A549 (cell line): ENCODE data around the gene EEIG1. TPM values are rescaled to one million over a fixed set of nuclear protein-coding genes. Genes with fewer than 3 reads are reported as not detected.

ENCODE experiments used
- ATAC-seq, 2 experiments: fragments of 200-7000 bp in 1 of 2; fragments of >200 bp in 1 of 2; cut with Nextera tagmentation in 1 of 2; cut with Tn5 transposase in 1 of 2; 3 replicates each; pipeline versions ENCODE4 v1.8.0 to v1.9.1; 2018 to 2020; ENCODE audit warnings: mild to moderate bottlenecking in 1 of 2, moderate library complexity in 1 of 2
- CTCF ChIA-PET: fragments of 300-600 bp; sonication (Branson Sonifier 250); formaldehyde crosslinking; extraction: SDS; loops from one replicate; lab custom pipeline; 2021; ENCODE audit warnings: antibody characterized with exemption, inconsistent platforms; lab: Yijun Ruan, JAX
- POLR2A ChIA-PET: fragments of 350-600 bp; formaldehyde crosslinking; extraction: SDS; loops from one replicate; lab custom pipeline; 2021; ENCODE audit warnings: antibody characterized with exemption, inconsistent platforms; lab: Yijun Ruan, JAX
- DNase-seq, 2 experiments: peaks; one replicate each; pipeline versions ENCODE4 v3.0.0 to v3.0.0-alpha.2; 2011 to 2016; ENCODE audit warnings: low read depth in 1 of 2, low spot score in 1 of 2
- FAIRE-seq: peaks from 2 replicates; lab custom pipeline; 2011; peaks lifted over from hg19 to GRCh38; lab: Jason Lieb, UNC
- H3K27ac ChIP-seq, 2 experiments: fragments of >200 bp; sonication (Bioruptor Twin); formaldehyde crosslinking; 3 replicates each; pipeline ENCODE4 v1.5.1; 2016 to 2017
- H3K4me1 ChIP-seq: fragments of >200 bp; sonication (Bioruptor Twin); formaldehyde crosslinking; 3 replicates; pipeline ENCODE4 v1.6.1; 2016
- H3K4me2 ChIP-seq: fragments of >200 bp; sonication (Bioruptor Twin); formaldehyde crosslinking; 3 replicates; pipeline ENCODE4 v1.6.1; 2016
- H3K4me3 ChIP-seq: fragments of >200 bp; sonication (Bioruptor Twin); formaldehyde crosslinking; 3 replicates; pipeline ENCODE4 v1.5.1; 2016
- H3K9me3 ChIP-seq: fragments of >200 bp; sonication (Bioruptor Twin); formaldehyde crosslinking; 3 replicates; pipeline ENCODE4 v1.6.1; 2016
- BHLHE40 ChIP-seq: IDR thresholded peaks from 2 replicates; pipeline ENCODE4 v1.6.1; 2012; ENCODE audit warnings: low read depth, low read length, inconsistent platforms
- CBX8 ChIP-seq: fragments of 200-600 bp; sonication (generic); IDR thresholded peaks from 2 replicates; pipeline ENCODE4 v1.6.1; 2016
- CHD2 ChIP-seq: fragments of 150-350 bp; IDR thresholded peaks from 2 replicates; pipeline ENCODE4 v1.6.1; 2014; ENCODE audit warnings: low read length; ENCODE audit not compliant: partially characterized antibody
- EP300 ChIP-seq, 2 experiments: fragments of >200 bp; sonication (Bioruptor Twin); formaldehyde crosslinking; IDR thresholded peaks; 2 replicates in 1 of 2; 3 replicates in 1 of 2; pipeline ENCODE4 v1.6.1; 2016 to 2017
- JUN ChIP-seq, 2 experiments: fragments of >200 bp; sonication (Bioruptor Twin); formaldehyde crosslinking; IDR thresholded peaks; 2 replicates in 1 of 2; 3 replicates in 1 of 2; pipeline ENCODE4 v1.6.1; 2016 to 2017
- JUNB ChIP-seq: fragments of >200 bp; sonication (Bioruptor Twin); formaldehyde crosslinking; IDR thresholded peaks from 2 replicates; pipeline ENCODE4 v1.6.1; 2016
- KDM1A ChIP-seq: fragments of 200-600 bp; sonication (generic); IDR thresholded peaks from 2 replicates; pipeline ENCODE4 v1.6.1; 2016; ENCODE audit warnings: low read depth, mild to moderate bottlenecking
- NPAS2 ChIP-seq: fragments of 250-450 bp; sonication (Bioruptor Pico); IDR thresholded peaks from 2 replicates; pipeline ENCODE4 v1.8.0; 2022; ENCODE audit warnings: mild to moderate bottlenecking, moderate library complexity, borderline replicate concordance
- NR3C1 ChIP-seq: fragments of >200 bp; sonication (Bioruptor Twin); formaldehyde crosslinking; IDR thresholded peaks from 3 replicates; pipeline ENCODE4 v1.6.1; 2017
- RAD21 ChIP-seq, 2 experiments: fragments of >200 bp in 1 of 2; sonication (Bioruptor Twin) in 1 of 2; formaldehyde crosslinking in 1 of 2; IDR thresholded peaks in 1 of 2; conservative IDR thresholded peaks in 1 of 2; 2 replicates in 1 of 2; 3 replicates in 1 of 2; pipeline ENCODE4 v1.6.1; 2012 to 2018; ENCODE audit warnings: inconsistent platforms in 1 of 2
- RFX5 ChIP-seq: fragments of 450-650 bp; IDR thresholded peaks from 2 replicates; pipeline ENCODE4 v1.7.1; 2014; ENCODE audit warnings: antibody characterized with exemption, mild to moderate bottlenecking, moderate library complexity
- SMC3 ChIP-seq: fragments of >200 bp; sonication (Bioruptor Twin); formaldehyde crosslinking; IDR thresholded peaks from 3 replicates; pipeline ENCODE4 v1.6.1; 2018; ENCODE audit warnings: inconsistent platforms
- SREBF2 ChIP-seq: fragments of 450-650 bp; IDR thresholded peaks from 2 replicates; pipeline ENCODE4 v1.6.1; 2014; ENCODE audit warnings: mild to moderate bottlenecking, moderate library complexity
- ZFP36 ChIP-seq: fragments of 450-650 bp; IDR thresholded peaks from 2 replicates; pipeline ENCODE4 v1.6.1; 2014; ENCODE audit warnings: borderline replicate concordance; ENCODE audit not compliant: partially characterized antibody
- ZNF302 ChIP-seq: fragments of 250-450 bp; sonication (Bioruptor Pico); IDR thresholded peaks from 2 replicates; pipeline ENCODE4 v1.9.0; 2021; ENCODE audit warnings: inconsistent platforms, mild to moderate bottlenecking, moderate library complexity
- WGBS: methylation state at CpG from one replicate; pipeline ENCODE4 v1.1.6; 2017; ENCODE audit errors: missing lambda C conversion rate; 5-methylcytosine and 5-hydroxymethylcytosine counted together
- polyA plus RNA-seq, 4 experiments: library from polyadenylated mRNA; depleted of rRNA in 3 of 4; stranded (reverse); fragments of >200 nt; fragmentation: RNase III in 1 of 4; extraction: RNeasy Plus Mini Kit Qiagen cat#74134 plus additional on column Dnase treatment in 1 of 4; gene quantifications; 2 replicates in 3 of 4; 3 replicates in 1 of 4; pipeline ENCODE4 v1.2.3, GENCODE V29; 2011 to 2017
- TF ChIP-seq, protein P1 (sequence below): fragments of >200 bp; sonication (Bioruptor Twin); formaldehyde crosslinking; IDR thresholded peaks from 3 replicates; pipeline ENCODE4 v1.6.1; 2016
- TF ChIP-seq, protein P2 (sequence below): fragments of >200 bp; sonication (Bioruptor Twin); formaldehyde crosslinking; IDR thresholded peaks from 2 replicates; pipeline ENCODE4 v1.6.1; 2016

The EEIG1 gene
- polyA plus RNA-seq, 2 of the 4 experiments (the other 2 are of a cell fraction): 30.3 to 33.0 TPM

DNA sequence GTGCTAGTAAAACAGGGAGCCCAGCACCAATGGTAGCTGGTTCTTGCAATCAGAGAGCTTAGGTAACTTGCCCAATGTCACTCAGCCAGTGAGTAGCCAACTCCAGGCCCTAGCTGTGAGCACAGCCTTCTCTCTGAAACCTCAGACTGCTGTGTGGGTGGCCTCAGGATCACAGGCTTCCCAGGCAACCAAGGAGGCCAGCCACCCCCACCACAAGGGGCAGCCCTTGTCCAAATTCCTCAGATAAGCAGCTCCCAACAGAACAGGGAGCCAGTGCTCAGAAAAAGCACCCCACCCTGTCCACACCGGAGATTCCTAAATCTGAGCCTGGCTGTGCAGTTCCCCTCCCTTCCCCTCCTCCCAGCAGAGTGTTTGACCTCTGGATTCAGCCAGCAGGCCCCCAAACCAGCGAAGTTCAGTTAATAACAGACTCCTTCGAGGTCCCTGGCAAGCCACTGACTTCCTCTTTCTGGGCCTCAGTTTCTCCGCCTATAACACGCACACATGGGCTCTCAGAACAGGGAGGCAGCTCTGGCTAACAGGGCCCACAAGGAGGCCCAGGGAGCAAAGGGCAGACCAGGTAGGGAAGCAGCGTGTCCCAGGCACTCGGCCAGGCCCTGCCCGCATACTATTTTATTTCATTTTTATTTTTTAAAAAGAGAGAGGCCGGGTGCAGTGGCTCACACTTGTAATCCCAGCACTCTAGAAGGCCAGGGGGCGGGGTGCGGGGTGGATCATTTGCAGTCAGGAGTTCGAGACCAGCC, 2.7 kb downstream of the EEIG1 start:
- Histone ChIP-seq H3K9me3 (no peaks in the 10 kb centered on the region), H3K4me1 (peaks cover 70% of the 10 kb centered on the region), H3K4me3 (peak overlapping the region; percentile 91)
- FAIRE-seq: no peak
- 13% methylated on average over 12 of the region's 12 CpGs for WGBS
- TF ChIP-seq SMC3 (0 out of 3 replicates have a peak, but pooled peaks have one; percentile 11), ZFP36 (no peak), CHD2 (no peak), RAD21 (conservative IDR thresholded peaks at IDR 0.05 in 1 of 2, IDR thresholded peaks at IDR 0.05 in 1 of 2) (peak; percentile 17 to 26; a peak in 1 of 5 replicates), JUN (IDR thresholded peaks at IDR 0.05) (peak in 1 of 2 experiments; percentile 36; a peak in 1 of 5 replicates), RFX5 (no peak), NPAS2 (CRISPR knock-in tag) (no peak)
- TF ChIP-seq, all 56 proteins: peak for 3
- DNase-seq: peak; percentile 57 to 65
- H3K27ac ChIP-seq: peak overlapping the region; percentile 97 to 98
- H3K4me2 ChIP-seq: peak overlapping the region; percentile 98
- CTCF ChIA-PET: interaction anchor here (0.5 to 17.9 kb wide), 15 partner anchors 10 to 140 kb away, joined by 3 to 173 read pairs (median 4); no protein-coding TSS in a partner anchor
- peak in 1 of 2 experiments; percentile 27; a peak in 3 of 6 replicates for ATAC-seq
- POLR2A ChIA-PET: interaction anchor here (1.5 kb wide), 1 partner anchor 9 kb away, joined by 4 read pairs; no protein-coding TSS in a partner anchor

DNA sequence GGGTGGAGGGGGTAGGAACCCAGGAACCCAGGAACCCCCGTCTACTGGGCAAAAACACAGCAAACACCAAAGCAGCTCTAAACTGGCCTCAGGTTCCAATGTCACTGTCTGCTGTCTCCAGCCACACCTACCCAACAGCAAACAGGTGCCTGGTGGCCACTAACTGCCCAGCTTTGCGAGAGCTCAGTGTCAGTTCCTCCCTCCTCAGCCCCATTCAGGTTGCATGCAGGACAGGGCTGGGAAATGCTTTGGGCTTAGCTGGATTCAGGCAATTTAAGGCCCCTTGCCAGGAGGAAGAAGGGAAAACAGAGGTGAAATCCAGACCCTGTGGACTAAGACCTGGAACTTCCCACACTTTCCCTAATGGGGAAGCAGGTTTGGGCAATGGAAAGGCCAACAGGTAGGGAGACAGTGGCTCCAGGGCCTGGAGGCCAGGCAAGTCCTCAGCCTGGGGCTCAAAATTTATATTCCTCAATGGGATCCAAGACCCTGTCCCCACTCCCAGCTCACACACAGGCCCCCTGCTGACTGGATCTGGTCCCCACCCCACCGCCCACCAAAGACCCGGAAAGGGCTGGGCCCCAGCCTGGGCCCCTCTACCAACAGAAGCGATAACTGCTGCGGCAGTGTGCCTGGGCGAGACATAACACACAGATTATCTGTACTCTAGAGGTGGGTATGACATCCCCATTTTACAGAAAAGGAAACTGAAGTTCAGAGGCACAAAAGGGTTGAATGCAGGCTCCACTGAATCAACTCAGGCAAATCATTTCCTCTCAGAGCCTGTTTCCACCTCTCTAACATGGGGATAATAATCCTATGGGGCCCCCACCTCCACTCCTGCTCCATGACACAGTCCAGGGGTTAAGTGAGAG, 3.5 kb downstream of the EEIG1 start:
- Histone ChIP-seq H3K9me3 (no peaks in the 10 kb centered on the region), H3K27ac (peak overlapping the region; percentile 97 to 98), H3K4me2 (peak overlapping the region; percentile 98), H3K4me1 (peaks cover 73% of the 10 kb centered on the region), H3K4me3 (peak overlapping the region; percentile 91)
- DNase-seq (no peak), FAIRE-seq (no peak), ATAC-seq (no peak)
- 86% methylated on average over 7 of the region's 7 CpGs for WGBS
- POLR2A ChIA-PET: interaction anchor here (1.5 kb wide), 1 partner anchor 10 kb away, joined by 4 read pairs; no protein-coding TSS in a partner anchor
- CTCF ChIA-PET: interaction anchor here (0.8 to 17.9 kb wide), 14 partner anchors 10 to 141 kb away, joined by 3 to 173 read pairs (median 4); no protein-coding TSS in a partner anchor
- TF ChIP-seq KDM1A (0 out of 2 replicates have a peak, but pooled peaks have one; percentile 19), ZNF302 (no peak)

DNA sequence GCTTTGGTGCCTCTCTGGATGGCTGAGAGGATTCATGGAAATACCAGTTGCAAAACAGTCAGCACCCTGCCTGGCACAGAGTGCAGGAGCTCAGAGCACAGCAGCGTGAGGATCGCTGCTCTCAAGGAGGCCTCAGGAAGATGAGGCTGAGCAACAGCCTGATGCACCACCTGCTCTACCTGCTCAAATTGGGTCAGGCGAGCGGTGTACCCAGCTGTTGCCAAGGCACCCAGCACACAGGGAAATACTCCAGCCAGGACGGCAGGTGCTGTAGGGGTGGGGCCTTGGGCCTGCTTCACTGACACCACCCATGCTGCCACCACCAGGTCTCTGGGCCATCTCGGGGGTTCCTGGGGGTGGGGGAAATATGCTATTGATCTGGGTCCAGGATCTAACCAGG, 4.3 kb downstream of the EEIG1 start:
- DNase-seq: no peak
- peak overlapping the region; percentile 91; the same call in 2 of the 3 replicates for H3K4me3 ChIP-seq
- no peaks in the 10 kb centered on the region for H3K9me3 ChIP-seq
- H3K4me1 ChIP-seq: peaks cover 73% of the 10 kb centered on the region
- TF ChIP-seq, protein P1, sequence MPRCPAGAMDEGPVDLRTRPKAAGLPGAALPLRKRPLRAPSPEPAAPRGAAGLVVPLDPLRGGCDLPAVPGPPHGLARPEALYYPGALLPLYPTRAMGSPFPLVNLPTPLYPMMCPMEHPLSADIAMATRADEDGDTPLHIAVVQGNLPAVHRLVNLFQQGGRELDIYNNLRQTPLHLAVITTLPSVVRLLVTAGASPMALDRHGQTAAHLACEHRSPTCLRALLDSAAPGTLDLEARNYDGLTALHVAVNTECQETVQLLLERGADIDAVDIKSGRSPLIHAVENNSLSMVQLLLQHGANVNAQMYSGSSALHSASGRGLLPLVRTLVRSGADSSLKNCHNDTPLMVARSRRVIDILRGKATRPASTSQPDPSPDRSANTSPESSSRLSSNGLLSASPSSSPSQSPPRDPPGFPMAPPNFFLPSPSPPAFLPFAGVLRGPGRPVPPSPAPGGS: no peak
- TF ChIP-seq, protein P2, sequence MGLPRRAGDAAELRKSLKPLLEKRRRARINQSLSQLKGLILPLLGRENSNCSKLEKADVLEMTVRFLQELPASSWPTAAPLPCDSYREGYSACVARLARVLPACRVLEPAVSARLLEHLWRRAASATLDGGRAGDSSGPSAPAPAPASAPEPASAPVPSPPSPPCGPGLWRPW: no peak
- TF ChIP-seq BHLHE40 (no peak), EP300 (IDR thresholded peaks at IDR 0.05) (no peak), SREBF2 (no peak), NR3C1 (no peak), CBX8 (no peak), JUNB (no peak)
- WGBS: 88% methylated on average over 4 of the region's 6 CpGs
- H3K27ac ChIP-seq: peak overlapping the region; percentile 97 to 98; a peak in 4 of 6 replicates
- ChIA-PET CTCF (interaction anchor here (0.6 to 17.9 kb wide), 8 partner anchors 14 to 59 kb away, joined by 3 to 173 read pairs (median 10); no protein-coding TSS in a partner anchor), POLR2A (no interaction called here)
- H3K4me2 ChIP-seq: peak overlapping the region; percentile 98
- FAIRE-seq: no peak
- no peak for ATAC-seq
